Astrocyte of the cerebellum (primary cell): ENCODE data around the gene TMEM63A.
A peak's percentile ranks its signal among the peaks of the same experiment; 100 is the strongest.

ENCODE experiments used
- DNase-seq: peaks from one replicate; pipeline ENCODE4 v3.0.0-alpha.2; 2011; ENCODE audit warnings: low read depth
- H3K4me3 ChIP-seq: 2 replicates; pipeline ENCODE4 v1.5.1; 2011; ENCODE audit warnings: mild to moderate bottlenecking, low read depth, low read length, moderate library complexity
- CTCF ChIP-seq: IDR thresholded peaks from 2 replicates; pipeline ENCODE4 v1.5.1; 2012; ENCODE audit warnings: low read length, low read depth, moderate library complexity, mild to moderate bottlenecking; ENCODE audit errors: missing control alignments
- in situ Hi-C: cut with HindIII; loops from 2 replicates; pipeline ENCODE4 v1.10.0; 2017; ENCODE audit warnings: low sequenced_read_pairs

Gene TMEM63A

DNA sequence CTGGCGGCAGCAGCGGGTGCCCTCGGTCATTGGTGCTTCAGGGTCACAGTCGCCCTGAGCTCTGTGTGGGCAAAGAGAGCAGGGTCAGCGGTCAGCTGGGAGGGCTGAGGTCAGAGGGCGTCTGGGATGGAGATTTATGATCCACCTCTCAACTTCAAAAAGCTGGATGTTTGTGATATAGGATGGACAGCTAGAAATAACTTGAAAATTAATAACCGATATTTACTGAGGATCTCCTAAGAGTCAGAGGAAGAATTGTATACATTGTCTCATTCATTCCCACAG is 4.8 kb upstream of the TMEM63A start:
- DNase-seq: no peak
- in situ Hi-C loops: no loop called here
- no peak overlapping the region for H3K4me3 ChIP-seq
- no peak for TF ChIP-seq CTCF

- in situ Hi-C loops: no loop called here
- DNase-seq: no peak
- H3K4me3 ChIP-seq: no peak overlapping the region
- no peak for TF ChIP-seq CTCF
Observed at GRCh38 chr1:225886159-225887029, 4.2 kb upstream of the TMEM63A start.

GRCh38 chr1:225885336-225885735 is 3.2 kb upstream of the TMEM63A start:
- in situ Hi-C loops: no loop called here

DNA sequence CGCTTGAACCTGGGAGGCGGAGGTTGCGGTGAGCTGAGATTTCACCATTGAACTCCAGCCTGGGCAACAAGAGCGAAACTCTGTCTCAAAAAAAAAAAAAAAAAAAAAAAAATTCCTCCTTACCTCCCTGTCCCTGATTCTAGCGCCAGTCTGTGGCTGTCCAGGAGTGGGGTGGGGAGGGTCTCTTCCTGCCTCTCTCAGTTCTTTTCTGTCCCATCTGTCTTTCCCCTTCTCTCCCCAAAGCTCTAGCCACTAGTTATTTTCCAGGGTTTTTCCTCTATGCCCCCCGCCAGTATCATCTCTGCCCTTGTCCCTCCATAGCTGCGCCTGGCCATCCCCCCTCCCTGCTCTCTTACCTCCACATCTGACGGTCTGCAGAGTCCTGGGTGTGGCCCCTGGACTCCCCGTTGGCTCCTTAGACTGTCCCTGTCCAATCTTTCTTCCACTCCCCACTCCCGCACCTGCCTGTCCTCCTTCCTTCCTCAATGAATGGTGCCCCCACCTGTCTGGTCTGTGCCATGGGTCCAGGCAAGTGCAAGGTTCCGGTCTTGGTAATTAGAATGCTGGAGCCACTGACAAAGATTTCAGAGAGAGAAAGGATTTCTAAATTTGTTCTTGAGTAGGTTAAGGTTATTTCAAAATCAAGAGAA is 1.6 kb upstream of the TMEM63A start:
- DNase-seq: no peak
- no peak overlapping the region for H3K4me3 ChIP-seq
- TF ChIP-seq CTCF: no peak
- in situ Hi-C loops: loop anchor here (5.0 kb wide), 2 partner anchors 39 to 104 kb away; partner anchors contain the start of gene PYCR2

More at GRCh38 chr1:225885336-225885735, 3.2 kb upstream of the TMEM63A start:
- no peak for DNase-seq
- no peak overlapping the region for H3K4me3 ChIP-seq
- TF ChIP-seq CTCF: no peak

- no peak for DNase-seq
- peak overlapping the region; percentile 93 for H3K4me3 ChIP-seq
- in situ Hi-C loops: loop anchor here (5.0 kb wide), 2 partner anchors 39 to 104 kb away; partner anchors contain the start of gene PYCR2
- TF ChIP-seq CTCF: no peak
Observed at GRCh38 chr1:225882694-225883615, 775 bp upstream of the TMEM63A start.
